A673 (cell line): ENCODE measurements around the gene DTX2. TPM values are rescaled to one million over a fixed set of nuclear protein-coding genes. Genes with fewer than 3 reads are reported as not detected.
"Not testable (repeated sequence)": the region's sequence is repeated elsewhere in the genome, so short reads cannot be mapped to it uniquely, and the experiment has no call there.

Experiments
- BruUV-seq: library from RNA; stranded (reverse); fragments of 400-500 nt; replicated peaks from 2 replicates; lab custom pipeline; 2021; lab: Mats Ljungman, UMichigan
- CTCF ChIA-PET: fragments of 300-600 bp; sonication (Branson Sonifier 250); formaldehyde crosslinking; loops from one replicate; lab custom pipeline; 2022; ENCODE audit warnings: antibody characterized with exemption; lab: Charles Lee
- POLR2A ChIA-PET: fragments of 300-600 bp; sonication (Branson Sonifier 250); formaldehyde crosslinking; loops from one replicate; lab custom pipeline; 2022; ENCODE audit warnings: antibody characterized with exemption; ENCODE audit not compliant: low non-redundant PET; lab: Charles Lee
- DNase-seq: peaks from one replicate; pipeline ENCODE4 v3.0.0-alpha.2; 2015; ENCODE audit warnings: low spot score
- H3K27ac ChIP-seq: fragments of 200-600 bp; sonication (generic); 2 replicates; pipeline ENCODE4 v1.5.1; 2016; ENCODE audit warnings: mixed run types, low read depth, mild to moderate bottlenecking, mixed read lengths, antibody characterized with exemption, low read length; ENCODE audit not compliant: poor library complexity, severe bottlenecking
- H3K27me3 ChIP-seq: fragments of 200-600 bp; sonication (generic); replicated peaks from 2 replicates; pipeline ENCODE4 v1.6.1; 2017; ENCODE audit warnings: mixed run types, low read depth, mild to moderate bottlenecking, mixed read lengths, antibody characterized with exemption, low read length; ENCODE audit not compliant: insufficient read depth, poor library complexity
- H3K36me3 ChIP-seq: fragments of 200-600 bp; sonication (generic); 2 replicates; pipeline ENCODE4 v1.6.1; 2016; ENCODE audit warnings: mixed run types, mild to moderate bottlenecking, mixed read lengths, antibody characterized with exemption, low read length; ENCODE audit not compliant: insufficient read depth, poor library complexity, severe bottlenecking
- H3K4me1 ChIP-seq: fragments of 200-600 bp; sonication (generic); 2 replicates; pipeline ENCODE4 v1.6.1; 2017; ENCODE audit warnings: mixed run types, mild to moderate bottlenecking, mixed read lengths, antibody characterized with exemption, low read length; ENCODE audit not compliant: insufficient read depth, poor library complexity, severe bottlenecking
- H3K4me3 ChIP-seq: fragments of 200-600 bp; sonication (generic); 2 replicates; pipeline ENCODE4 v1.5.1; 2016; ENCODE audit warnings: low read depth, mixed run types, mild to moderate bottlenecking, mixed read lengths, low read length; ENCODE audit not compliant: poor library complexity, severe bottlenecking
- H3K9me3 ChIP-seq: fragments of 200-600 bp; sonication (generic); 2 replicates; pipeline ENCODE4 v1.6.1; 2016; ENCODE audit warnings: mixed run types, low read depth, mild to moderate bottlenecking, mixed read lengths, antibody characterized with exemption, low read length; ENCODE audit not compliant: poor library complexity, severe bottlenecking
- intact Hi-C: fragments of 100-400 bp; cut with micrococcal nuclease; formaldehyde crosslinking; loops from one replicate; pipeline ENCODE4 v1.10.0; 2022; ENCODE audit not compliant: unreplicated experiment
- total RNA-seq: library from RNA; stranded (reverse); gene quantifications from 2 replicates; pipeline ENCODE4 v1.2.3, GENCODE V29; 2021

The DTX2 gene
- total RNA-seq, 1 experiment from 2014 or later = 33.8 TPM

DNA sequence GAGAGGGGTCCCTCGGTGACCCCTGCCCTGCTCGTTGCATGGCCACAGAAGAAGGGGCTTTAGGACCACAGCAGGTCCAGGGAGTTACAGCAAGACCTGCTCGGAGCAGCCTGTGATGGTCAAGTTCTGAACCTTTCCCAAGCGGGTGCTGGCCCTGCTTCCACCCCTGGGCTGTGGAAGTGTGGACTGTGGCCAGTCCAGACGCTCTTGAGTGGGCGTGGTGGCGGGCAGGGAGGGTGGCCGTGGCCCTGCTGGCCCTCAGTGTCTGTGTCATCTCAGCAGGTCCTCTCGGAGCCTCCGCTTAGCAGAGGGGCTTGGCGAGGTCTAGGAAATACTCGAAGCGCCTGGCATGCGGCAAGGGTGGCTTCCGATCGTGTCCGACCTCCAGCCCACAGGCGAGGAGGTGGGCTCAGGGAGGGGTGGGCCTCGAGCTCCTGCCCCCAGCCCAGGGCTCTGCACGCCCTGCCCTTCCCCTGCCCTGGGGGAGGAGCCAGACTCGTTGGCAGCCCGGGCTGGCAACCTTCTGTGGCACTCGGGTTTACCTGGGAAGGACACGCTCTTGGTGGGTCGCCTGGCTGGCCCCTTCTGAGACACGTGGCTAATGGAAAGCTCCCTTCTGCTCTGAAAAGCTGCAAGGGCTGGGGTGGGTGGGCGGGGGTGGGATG is 36.5 kb downstream of the DTX2 start:
- CTCF ChIA-PET, H3K4me3 ChIP-seq, H3K4me1 ChIP-seq, H3K27ac ChIP-seq, DNase-seq, H3K36me3 ChIP-seq, H3K27me3 ChIP-seq, POLR2A ChIA-PET, BruUV-seq, H3K9me3 ChIP-seq, intact Hi-C loops: not testable (repeated sequence)

GRCh38 chr7:76498583-76499200 is 37.2 kb downstream of the DTX2 start:
- H3K27ac ChIP-seq, H3K9me3 ChIP-seq, BruUV-seq, CTCF ChIA-PET, DNase-seq, H3K4me3 ChIP-seq, H3K27me3 ChIP-seq, intact Hi-C loops, H3K36me3 ChIP-seq, POLR2A ChIA-PET, H3K4me1 ChIP-seq: not testable (repeated sequence)

GRCh38 chr7:76499201-76499923 is 37.9 kb downstream of the DTX2 start:
- DNase-seq, CTCF ChIA-PET, H3K27me3 ChIP-seq, H3K9me3 ChIP-seq, POLR2A ChIA-PET, H3K36me3 ChIP-seq, intact Hi-C loops, H3K4me1 ChIP-seq, H3K27ac ChIP-seq, H3K4me3 ChIP-seq, BruUV-seq: not testable (repeated sequence)

DNA sequence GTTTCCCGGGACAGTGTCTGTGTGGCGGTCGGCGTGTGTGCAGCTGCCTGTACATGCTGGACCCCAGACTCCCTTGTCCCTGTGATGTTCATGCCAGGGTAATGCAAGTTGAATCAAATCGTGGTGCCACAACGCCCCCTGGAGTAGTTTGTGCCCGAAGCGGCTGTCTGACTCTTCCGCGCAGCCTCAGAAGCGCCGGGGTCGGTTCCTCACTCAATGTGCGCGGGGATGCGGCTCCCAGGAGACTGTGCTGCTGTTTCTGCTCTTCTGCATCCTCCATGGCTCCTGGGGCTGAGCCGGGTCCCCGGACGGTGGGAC is 38.4 kb downstream of the DTX2 start:
- H3K4me1 ChIP-seq, intact Hi-C loops, BruUV-seq, H3K27ac ChIP-seq, H3K9me3 ChIP-seq, H3K36me3 ChIP-seq, CTCF ChIA-PET, POLR2A ChIA-PET, H3K27me3 ChIP-seq, DNase-seq, H3K4me3 ChIP-seq: not testable (repeated sequence)

GRCh38 chr7:76502224-76502623 is 40.7 kb downstream of the DTX2 start:
- BruUV-seq, H3K27ac ChIP-seq, H3K36me3 ChIP-seq, intact Hi-C loops, DNase-seq, POLR2A ChIA-PET, H3K27me3 ChIP-seq, CTCF ChIA-PET, H3K9me3 ChIP-seq, H3K4me1 ChIP-seq, H3K4me3 ChIP-seq: not testable (repeated sequence)

GRCh38 chr7:76502836-76503235 is 41.3 kb downstream of the DTX2 start:
- H3K4me3 ChIP-seq, H3K27me3 ChIP-seq, BruUV-seq, DNase-seq, H3K36me3 ChIP-seq, H3K9me3 ChIP-seq, H3K4me1 ChIP-seq, intact Hi-C loops, CTCF ChIA-PET, H3K27ac ChIP-seq, POLR2A ChIA-PET: not testable (repeated sequence)

- POLR2A ChIA-PET, H3K27ac ChIP-seq, H3K4me3 ChIP-seq, H3K9me3 ChIP-seq, H3K27me3 ChIP-seq, DNase-seq, intact Hi-C loops, BruUV-seq, H3K36me3 ChIP-seq, CTCF ChIA-PET, H3K4me1 ChIP-seq: not testable (repeated sequence)
Observed at GRCh38 chr7:76503244-76503643, 41.7 kb downstream of the DTX2 start.
